Fibroblast of lung (primary cell): ENCODE data around the gene NEK10. TPM values are rescaled to one million over a fixed set of nuclear protein-coding genes. Genes with fewer than 3 reads are reported as not detected.

Experiments
- DNase-seq, 2 donors: peaks; one replicate each; pipeline versions ENCODE4 v3.0.0 to v3.0.0-alpha.2; 2010; ENCODE audit warnings: low read depth in 2 of 2
- H2AFZ ChIP-seq: 2 replicates; pipeline ENCODE4 v1.5.1; 2012; ENCODE audit warnings: low read length, control low read depth, inconsistent platforms
- H3K27ac ChIP-seq: 2 replicates; pipeline ENCODE4 v1.5.1; 2011; ENCODE audit warnings: low read length, control low read depth; ENCODE audit not compliant: insufficient read depth
- H3K27me3 ChIP-seq: 2 replicates; pipeline ENCODE4 v1.5.1; 2011; ENCODE audit warnings: mild to moderate bottlenecking, low read length; ENCODE audit not compliant: control insufficient read depth, insufficient read depth
- H3K36me3 ChIP-seq: 2 replicates; pipeline ENCODE4 v1.5.1; 2011; ENCODE audit warnings: low read length; ENCODE audit not compliant: control insufficient read depth, insufficient read depth
- H3K4me1 ChIP-seq: 2 replicates; pipeline ENCODE4 v1.5.1; 2011; ENCODE audit warnings: low read length; ENCODE audit not compliant: control insufficient read depth, insufficient read depth; ENCODE audit errors: extremely low read depth
- H3K4me2 ChIP-seq: 2 replicates; pipeline ENCODE4 v1.5.1; 2011; ENCODE audit warnings: low read length, control low read depth; ENCODE audit not compliant: insufficient read depth; ENCODE audit errors: extremely low read depth
- H3K4me3 ChIP-seq, 4 experiments: fragments of 200-600 bp in 1 of 4; sonication (generic) in 1 of 4; replicated peaks in 1 of 4; 2 replicates each; pipeline ENCODE4 v1.5.1; 2011 to 2016; ENCODE audit warnings: low read length in 4 of 4, low read depth in 3 of 4, mild to moderate bottlenecking in 3 of 4, control low read depth in 2 of 4, inconsistent platforms in 1 of 4, mixed read lengths in 1 of 4; ENCODE audit not compliant: insufficient read depth in 1 of 4; ENCODE audit errors: control extremely low read depth in 1 of 4
- H3K79me2 ChIP-seq: 2 replicates; pipeline ENCODE4 v1.5.1; 2012; ENCODE audit warnings: mild to moderate bottlenecking, low read length, inconsistent platforms; ENCODE audit not compliant: control insufficient read depth, insufficient read depth
- H3K9ac ChIP-seq: 2 replicates; pipeline ENCODE4 v1.5.1; 2011; ENCODE audit warnings: mild to moderate bottlenecking, low read length, control low read depth; ENCODE audit not compliant: insufficient read depth
- H3K9me3 ChIP-seq: 2 replicates; pipeline ENCODE4 v1.5.1; 2012; ENCODE audit warnings: low read depth, low read length; ENCODE audit not compliant: control insufficient read depth, insufficient read depth
- H4K20me1 ChIP-seq: 2 replicates; pipeline ENCODE4 v1.5.1; 2011; ENCODE audit warnings: low read length; ENCODE audit not compliant: control insufficient read depth, insufficient read depth; ENCODE audit errors: extremely low read depth
- EZH2 ChIP-seq: IDR thresholded peaks from 2 replicates; pipeline ENCODE4 v1.5.1; 2012; ENCODE audit warnings: low read length, control low read depth, mild to moderate bottlenecking; ENCODE audit errors: missing control alignments
- polyA plus RNA-seq, 2 donors: library from polyadenylated mRNA; depleted of rRNA in 1 of 2; stranded (reverse) in 1 of 2; unstranded in 1 of 2; fragments of >200 nt; gene quantifications; 2 replicates each; pipeline ENCODE4 v1.2.1, GENCODE V29; 2011 to 2012; ENCODE audit warnings: missing spikeins in 1 of 2
- total RNA-seq: library from RNA; depleted of rRNA; stranded (reverse); fragments of >200 nt; gene quantifications from 2 replicates; pipeline ENCODE4 v1.2.1, GENCODE V29; 2014
- TF ChIP-seq, protein P1 (sequence below), 2 donors: IDR thresholded peaks in 1 of 2; conservative IDR thresholded peaks in 1 of 2; 1 replicate in 1 of 2; 2 replicates in 1 of 2; pipeline ENCODE4 v1.5.1; 2011 to 2012; ENCODE audit warnings: low read length in 2 of 2, control low read depth in 1 of 2, inconsistent platforms in 1 of 2, low read depth in 1 of 2, mild to moderate bottlenecking in 1 of 2

NEK10 gene
- total and polyA plus RNA-seq, 2 donors (not counting 1 experiment from before 2014, with no cell fraction given) = 1.4 to 23.0 TPM

DNA sequence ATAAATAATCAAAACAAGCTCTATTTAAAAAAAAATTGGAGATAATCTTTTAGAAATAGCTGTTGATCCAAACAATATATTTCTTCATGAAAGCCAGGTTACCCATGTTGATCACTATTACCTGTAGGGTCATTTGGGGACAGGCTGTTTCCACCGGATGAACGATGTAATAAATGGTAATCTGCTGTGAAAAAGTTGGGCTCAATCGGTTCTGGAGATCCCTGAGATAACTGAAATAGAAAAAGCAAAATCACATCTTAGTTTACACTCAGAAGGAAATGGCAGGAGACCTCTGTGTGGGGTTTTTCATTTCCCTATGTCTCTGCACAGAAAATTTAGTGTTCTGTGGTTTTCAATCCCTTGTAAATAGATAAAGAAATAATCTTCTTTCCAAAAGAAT, 249.5 kb downstream of the NEK10 start:
- Histone ChIP-seq H2AFZ (no peak overlapping the region), H3K79me2 (no peaks in the 10 kb centered on the region), H3K4me1 (no peaks in the 10 kb centered on the region), H3K27me3 (no peaks in the 10 kb centered on the region), H3K9ac (no peak overlapping the region), H4K20me1 (no peaks in the 10 kb centered on the region), H3K4me2 (no peak overlapping the region), H3K4me3 (no peak overlapping the region), H3K9me3 (no peaks in the 10 kb centered on the region), H3K36me3 (no peaks in the 10 kb centered on the region), H3K27ac (no peak overlapping the region)
- DNase-seq = no peak
- TF ChIP-seq, protein P1, sequence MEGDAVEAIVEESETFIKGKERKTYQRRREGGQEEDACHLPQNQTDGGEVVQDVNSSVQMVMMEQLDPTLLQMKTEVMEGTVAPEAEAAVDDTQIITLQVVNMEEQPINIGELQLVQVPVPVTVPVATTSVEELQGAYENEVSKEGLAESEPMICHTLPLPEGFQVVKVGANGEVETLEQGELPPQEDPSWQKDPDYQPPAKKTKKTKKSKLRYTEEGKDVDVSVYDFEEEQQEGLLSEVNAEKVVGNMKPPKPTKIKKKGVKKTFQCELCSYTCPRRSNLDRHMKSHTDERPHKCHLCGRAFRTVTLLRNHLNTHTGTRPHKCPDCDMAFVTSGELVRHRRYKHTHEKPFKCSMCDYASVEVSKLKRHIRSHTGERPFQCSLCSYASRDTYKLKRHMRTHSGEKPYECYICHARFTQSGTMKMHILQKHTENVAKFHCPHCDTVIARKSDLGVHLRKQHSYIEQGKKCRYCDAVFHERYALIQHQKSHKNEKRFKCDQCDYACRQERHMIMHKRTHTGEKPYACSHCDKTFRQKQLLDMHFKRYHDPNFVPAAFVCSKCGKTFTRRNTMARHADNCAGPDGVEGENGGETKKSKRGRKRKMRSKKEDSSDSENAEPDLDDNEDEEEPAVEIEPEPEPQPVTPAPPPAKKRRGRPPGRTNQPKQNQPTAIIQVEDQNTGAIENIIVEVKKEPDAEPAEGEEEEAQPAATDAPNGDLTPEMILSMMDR (conservative IDR thresholded peaks at IDR 0.05 in 1 of 2, IDR thresholded peaks at IDR 0.05 in 1 of 2; ENCODE audit: low read depth in 1 of 2, low read length in 2 of 2) = no peak
- no peak for TF ChIP-seq EZH2

DNA sequence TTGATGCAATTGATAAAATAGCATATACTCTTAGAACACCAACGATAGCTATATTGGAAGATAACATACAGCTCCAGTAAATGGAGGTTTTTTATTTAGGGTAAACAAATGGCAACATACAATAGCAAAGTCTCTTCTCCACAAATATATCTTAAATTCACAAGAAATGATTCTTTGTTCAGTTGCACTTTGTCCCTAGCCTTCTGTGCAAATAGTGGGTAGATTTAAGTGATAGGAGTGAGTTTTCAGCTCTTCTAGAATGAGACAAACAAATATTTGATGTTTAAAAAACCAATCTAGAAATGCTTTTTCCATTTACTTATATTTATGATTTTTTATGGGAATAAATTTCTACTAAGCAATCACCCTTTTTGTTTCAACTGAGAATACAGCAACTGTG, 253.8 kb downstream of the NEK10 start:
- Histone ChIP-seq H2AFZ (no peak overlapping the region), H3K9ac (no peak overlapping the region), H3K27ac (no peak overlapping the region), H3K79me2 (no peaks in the 10 kb centered on the region), H3K4me2 (no peak overlapping the region), H4K20me1 (no peaks in the 10 kb centered on the region), H3K36me3 (no peaks in the 10 kb centered on the region), H3K27me3 (no peaks in the 10 kb centered on the region), H3K4me3 (no peak overlapping the region), H3K9me3 (no peaks in the 10 kb centered on the region), H3K4me1 (no peaks in the 10 kb centered on the region)
- no peak for DNase-seq
- TF ChIP-seq EZH2 = no peak
- TF ChIP-seq, protein P1 (conservative IDR thresholded peaks at IDR 0.05 in 1 of 2, IDR thresholded peaks at IDR 0.05 in 1 of 2; ENCODE audit: low read depth in 1 of 2, low read length in 2 of 2) = no peak

DNA sequence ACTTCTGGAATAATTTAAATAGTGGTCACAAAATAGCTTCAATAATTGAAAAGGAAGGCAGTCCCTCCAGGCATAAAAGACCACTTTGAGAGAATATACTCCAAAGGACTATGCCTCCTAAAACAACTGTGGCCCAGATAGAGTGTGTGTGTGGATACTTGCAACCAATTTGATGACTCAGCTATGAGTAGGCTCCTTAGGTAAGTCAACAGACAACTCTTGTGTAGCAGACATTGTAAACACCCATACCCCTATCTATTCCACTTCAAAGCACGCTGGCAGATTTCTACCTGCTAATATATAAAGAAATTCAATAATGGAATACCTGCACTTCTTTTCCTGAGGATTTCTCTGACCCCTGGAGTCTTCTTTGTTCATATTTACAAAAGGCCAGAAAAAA, 254.5 kb downstream of the NEK10 start:
- Histone ChIP-seq H3K4me2 (no peak overlapping the region), H3K9me3 (no peaks in the 10 kb centered on the region), H4K20me1 (no peaks in the 10 kb centered on the region), H3K79me2 (no peaks in the 10 kb centered on the region), H3K4me1 (no peaks in the 10 kb centered on the region), H3K9ac (no peak overlapping the region), H3K27ac (no peak overlapping the region), H3K4me3 (no peak overlapping the region), H3K27me3 (no peaks in the 10 kb centered on the region), H3K36me3 (no peaks in the 10 kb centered on the region), H2AFZ (no peak overlapping the region)
- DNase-seq = peak in 1 of 2 donors; percentile 57
- TF ChIP-seq EZH2 = no peak
- TF ChIP-seq, protein P1 (conservative IDR thresholded peaks at IDR 0.05 in 1 of 2, IDR thresholded peaks at IDR 0.05 in 1 of 2; ENCODE audit: low read depth in 1 of 2, low read length in 2 of 2) = no peak
